Neural crest cell (in vitro differentiated cells): ENCODE data around the gene P2RX4. TPM values are rescaled to one million over a fixed set of nuclear protein-coding genes. Genes with fewer than 3 reads are reported as not detected.

Experiments used
- DNase-seq: peaks from one replicate; pipeline ENCODE4 v3.0.0; 2021; ENCODE audit warnings: low read depth, mixed read lengths, low spot score
- H3K27ac Mint-ChIP-seq: one replicate; pipeline ENCODE4 v1.8.0; 2021; ENCODE audit warnings: mild to moderate bottlenecking, mixed read lengths; ENCODE audit not compliant: unreplicated experiment
- H3K27me3 Mint-ChIP-seq: 2 replicates; pipeline ENCODE4 v1.8.0; 2021; ENCODE audit warnings: low read depth, mild to moderate bottlenecking, mixed read lengths
- H3K36me3 Mint-ChIP-seq: 2 replicates; pipeline ENCODE4 v1.8.0; 2021; ENCODE audit warnings: low read depth, mild to moderate bottlenecking, mixed read lengths
- H3K4me1 Mint-ChIP-seq: 2 replicates; pipeline ENCODE4 v1.8.0; 2021; ENCODE audit warnings: mixed read lengths
- H3K4me3 Mint-ChIP-seq: one replicate; pipeline ENCODE4 v1.8.0; 2021; ENCODE audit warnings: mild to moderate bottlenecking, mixed read lengths
- H3K9me3 Mint-ChIP-seq: 2 replicates; pipeline ENCODE4 v1.8.0; 2021; ENCODE audit warnings: mixed read lengths
- CTCF ChIP-seq: fragments of 200-600 bp; sonication (generic); conservative IDR thresholded peaks from 2 replicates; pipeline ENCODE4 v1.5.0; 2021; ENCODE audit warnings: antibody characterized with exemption, mild to moderate bottlenecking
- total RNA-seq: library from RNA; stranded (reverse); gene quantifications from 2 replicates; pipeline ENCODE4 v1.2.1, GENCODE V29; 2021

P2RX4 gene
- total RNA-seq, 1 donor from 2014 or later: 10.8 TPM

- no peaks in the 10 kb centered on the region for H3K36me3 Mint-ChIP-seq
- H3K9me3 Mint-ChIP-seq: no peaks in the 10 kb centered on the region
- no peak overlapping the region for H3K27ac Mint-ChIP-seq
- no peak for DNase-seq
- no peak for TF ChIP-seq CTCF
- no peak overlapping the region for H3K4me3 Mint-ChIP-seq
- H3K4me1 Mint-ChIP-seq: no peaks in the 10 kb centered on the region
- no peaks in the 10 kb centered on the region for H3K27me3 Mint-ChIP-seq
Observed at GRCh38 chr12:121217063-121217462, 7.1 kb downstream of the P2RX4 start.

GRCh38 chr12:121217761-121218160, 7.8 kb downstream of the P2RX4 start:
- TF ChIP-seq CTCF: no peak
- H3K9me3 Mint-ChIP-seq: no peaks in the 10 kb centered on the region
- H3K4me3 Mint-ChIP-seq: no peak overlapping the region
- H3K4me1 Mint-ChIP-seq: no peaks in the 10 kb centered on the region
- no peaks in the 10 kb centered on the region for H3K36me3 Mint-ChIP-seq
- H3K27ac Mint-ChIP-seq: no peak overlapping the region
- DNase-seq: no peak
- no peaks in the 10 kb centered on the region for H3K27me3 Mint-ChIP-seq

- DNase-seq: no peak
- Mint-ChIP-seq H3K36me3 (no peaks in the 10 kb centered on the region), H3K27me3 (no peaks in the 10 kb centered on the region), H3K9me3 (no peaks in the 10 kb centered on the region), H3K4me3 (no peak overlapping the region), H3K4me1 (no peaks in the 10 kb centered on the region), H3K27ac (no peak overlapping the region)
- TF ChIP-seq CTCF: no peak
Observed at GRCh38 chr12:121218588-121219352, 8.8 kb downstream of the P2RX4 start.

- no peak for TF ChIP-seq CTCF
- Mint-ChIP-seq H3K4me1 (no peaks in the 10 kb centered on the region), H3K4me3 (no peak overlapping the region), H3K27ac (no peak overlapping the region), H3K9me3 (no peaks in the 10 kb centered on the region), H3K36me3 (no peaks in the 10 kb centered on the region), H3K27me3 (no peaks in the 10 kb centered on the region)
- DNase-seq: no peak
Observed at GRCh38 chr12:121219353-121219986, 9.5 kb downstream of the P2RX4 start.

GRCh38 chr12:121222847-121223246, 12.9 kb downstream of the P2RX4 start:
- Mint-ChIP-seq H3K27me3 (no peaks in the 10 kb centered on the region), H3K27ac (no peak overlapping the region), H3K4me3 (no peak overlapping the region), H3K9me3 (no peaks in the 10 kb centered on the region), H3K4me1 (no peaks in the 10 kb centered on the region), H3K36me3 (no peaks in the 10 kb centered on the region)
- DNase-seq: no peak
- no peak for TF ChIP-seq CTCF
